Activated naive CD8-positive, alpha-beta T cell treated with anti-CD3 and anti-CD28 coated beads, Interleukin-2, amount 50 U/mL, for 16 hours (primary cell): ENCODE results near the gene MMD.

Source experiments
- DNase-seq: peaks from one replicate; pipeline ENCODE4 v3.0.0-alpha.2; 2020; ENCODE audit warnings: low read depth, low spot score

MMD gene

DNA sequence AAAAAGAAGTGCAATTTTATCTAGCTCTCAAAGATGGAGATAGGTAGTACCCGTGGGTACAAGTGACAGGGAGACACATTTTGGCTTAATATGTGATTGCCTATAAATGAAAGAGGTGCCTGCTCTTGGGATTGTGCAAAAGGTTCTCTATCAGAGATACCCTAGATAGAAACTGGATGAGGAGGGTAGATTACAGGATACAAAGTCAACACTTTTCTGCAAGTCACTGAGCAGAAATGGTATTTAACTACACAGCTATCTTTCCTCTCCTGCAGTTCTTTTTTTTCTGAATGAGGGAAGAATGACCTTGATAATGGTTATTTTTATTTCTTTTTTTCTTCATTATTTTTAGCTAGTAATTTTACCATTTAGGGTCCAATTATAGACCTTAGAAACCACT lies 67.6 kb downstream of the MMD start:
- DNase-seq: no peak

DNA sequence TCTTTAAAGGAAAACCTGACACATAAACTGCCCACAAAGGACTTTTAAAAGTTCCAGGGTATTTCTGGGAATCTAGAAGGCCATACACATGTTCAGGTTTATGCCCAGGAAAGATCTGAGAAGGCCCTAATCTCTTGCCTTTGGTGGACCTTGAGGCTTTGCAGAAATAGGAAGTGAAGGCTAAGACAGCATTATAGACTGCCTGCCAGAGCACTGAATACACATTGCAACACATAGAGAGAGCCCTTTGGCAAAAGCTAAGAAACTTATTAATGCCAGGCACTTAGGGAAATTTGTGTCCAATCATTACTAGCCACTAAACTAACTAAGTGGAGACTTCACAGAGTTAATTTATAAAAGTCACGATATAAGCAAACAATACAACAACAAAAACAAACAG lies 70.4 kb downstream of the MMD start:
- no peak for DNase-seq

DNA sequence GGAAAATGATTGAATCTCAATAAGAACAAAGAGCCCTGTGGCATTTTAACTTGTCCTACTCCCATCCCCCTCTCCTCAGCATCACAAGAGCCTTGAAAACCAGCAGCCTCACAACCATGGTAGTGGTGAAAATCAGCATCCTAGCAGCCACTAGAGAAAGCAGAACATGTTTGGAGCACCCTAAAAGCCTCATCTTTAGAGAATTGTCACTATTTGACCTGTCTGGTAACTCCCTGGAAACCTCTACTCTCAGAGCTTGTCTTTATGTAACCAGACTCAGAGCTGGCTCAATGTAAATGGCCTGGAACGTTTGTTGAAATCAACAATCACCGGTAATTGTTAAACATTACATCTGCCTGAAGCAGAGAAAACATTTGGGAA lies 70.8 kb downstream of the MMD start:
- DNase-seq: no peak

DNA sequence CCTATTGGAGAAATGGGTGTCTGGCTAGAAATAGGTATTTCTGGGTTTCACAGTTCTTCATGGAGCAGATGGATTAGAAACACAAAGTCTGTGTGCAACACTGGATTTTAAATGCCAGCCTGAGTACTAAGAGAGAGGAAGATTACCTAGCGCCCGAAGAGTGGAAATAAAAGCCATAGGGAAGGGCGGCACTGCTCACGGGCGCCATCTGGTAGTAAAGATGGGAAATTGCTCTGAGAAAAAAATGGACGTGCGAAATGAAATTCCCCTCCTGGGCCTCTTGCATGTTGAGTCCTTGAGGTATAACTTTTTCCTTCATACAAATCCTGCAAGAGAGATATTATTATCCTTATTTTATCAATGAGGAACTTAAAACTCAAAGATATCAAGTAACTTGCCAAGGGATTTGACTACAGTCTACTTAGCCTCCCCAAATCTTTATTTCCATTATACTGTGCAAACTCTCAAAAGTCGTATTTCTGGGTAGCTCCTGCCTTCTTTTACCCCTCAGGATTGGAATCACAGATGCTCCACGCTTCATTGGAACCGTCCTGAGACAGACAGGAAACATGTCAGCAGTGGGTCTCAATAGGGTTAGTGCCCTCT lies 72.8 kb downstream of the MMD start:
- DNase-seq: no peak

DNA sequence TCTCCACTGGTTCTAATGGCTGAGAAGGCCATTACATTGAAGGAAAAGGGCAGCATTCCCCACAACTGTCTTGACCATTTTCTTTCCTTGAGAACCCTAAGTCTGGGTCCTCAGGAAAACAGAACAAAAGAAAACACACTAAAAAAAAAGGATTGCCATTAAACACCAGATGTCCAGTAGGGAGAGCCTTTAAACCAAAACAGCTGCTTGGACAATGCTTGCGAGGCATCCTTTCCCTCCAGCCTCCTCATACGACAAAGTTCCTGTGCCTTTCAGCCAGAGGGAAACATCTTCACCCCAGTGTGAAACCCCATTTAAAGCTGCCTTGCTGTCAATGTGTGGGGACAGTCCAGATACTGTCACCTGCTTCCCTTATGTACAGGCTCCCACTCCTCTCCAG lies 74.3 kb downstream of the MMD start:
- no peak for DNase-seq

DNA sequence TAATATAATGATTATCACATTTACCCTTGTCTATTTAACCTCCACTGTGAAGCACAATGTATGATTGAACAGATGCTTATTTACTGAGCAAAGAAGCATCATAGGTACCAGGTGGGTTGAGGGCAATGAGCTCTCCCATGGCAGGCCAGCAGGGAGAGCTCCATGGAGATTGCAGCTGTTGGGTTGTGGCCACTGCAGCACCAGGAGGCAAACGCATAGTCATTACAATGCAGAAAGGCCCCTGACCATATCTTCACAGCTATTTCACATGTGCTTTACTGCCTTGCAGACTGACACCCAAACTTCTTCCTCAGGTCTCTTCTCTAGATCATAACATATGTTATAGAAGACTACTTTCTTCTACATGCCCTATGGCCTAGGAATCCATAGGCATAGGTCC lies 75.0 kb downstream of the MMD start:
- no peak for DNase-seq

DNA sequence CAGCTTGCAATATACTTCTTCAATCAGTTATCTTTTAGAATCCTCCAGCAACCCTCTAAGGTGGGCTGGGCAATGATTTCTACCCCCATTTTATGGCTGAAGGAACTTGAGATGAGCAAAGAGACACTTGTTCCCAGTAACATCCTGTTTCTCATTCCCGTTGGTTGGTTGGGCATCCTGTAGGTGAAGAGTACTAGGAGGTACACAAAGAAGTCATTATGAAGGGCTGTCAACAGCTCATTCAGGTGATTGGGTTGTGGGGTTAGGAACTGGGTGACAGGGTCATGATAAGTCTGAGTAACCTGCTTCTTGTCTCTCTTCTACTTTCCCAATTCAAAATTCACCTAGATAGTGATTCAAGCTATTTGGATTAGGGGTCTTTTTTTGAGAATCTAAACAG lies 76.5 kb downstream of the MMD start:
- no peak for DNase-seq

DNA sequence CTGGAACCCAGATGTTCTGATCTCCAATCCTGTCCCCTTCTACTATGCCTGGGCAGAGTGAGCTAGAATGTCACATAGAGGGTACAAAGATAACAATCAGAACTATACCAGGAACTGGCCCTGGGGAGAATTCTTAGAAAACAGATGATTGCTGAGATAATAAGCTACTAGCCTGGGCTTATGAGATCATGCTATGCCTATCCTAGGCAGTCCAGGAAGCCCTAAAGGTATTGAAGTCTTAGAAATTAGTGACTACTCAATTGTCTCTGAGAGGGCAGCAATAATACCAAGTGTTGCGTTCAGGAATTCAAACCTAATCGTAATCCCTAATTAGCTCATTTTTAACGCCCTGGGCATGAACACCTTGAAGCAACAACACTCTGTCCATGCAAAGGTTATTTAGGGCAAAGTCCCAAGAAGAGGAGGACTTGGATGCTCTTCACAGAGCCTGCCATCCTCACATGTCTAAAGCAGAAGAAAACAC lies 77.1 kb downstream of the MMD start:
- DNase-seq: no peak

DNA sequence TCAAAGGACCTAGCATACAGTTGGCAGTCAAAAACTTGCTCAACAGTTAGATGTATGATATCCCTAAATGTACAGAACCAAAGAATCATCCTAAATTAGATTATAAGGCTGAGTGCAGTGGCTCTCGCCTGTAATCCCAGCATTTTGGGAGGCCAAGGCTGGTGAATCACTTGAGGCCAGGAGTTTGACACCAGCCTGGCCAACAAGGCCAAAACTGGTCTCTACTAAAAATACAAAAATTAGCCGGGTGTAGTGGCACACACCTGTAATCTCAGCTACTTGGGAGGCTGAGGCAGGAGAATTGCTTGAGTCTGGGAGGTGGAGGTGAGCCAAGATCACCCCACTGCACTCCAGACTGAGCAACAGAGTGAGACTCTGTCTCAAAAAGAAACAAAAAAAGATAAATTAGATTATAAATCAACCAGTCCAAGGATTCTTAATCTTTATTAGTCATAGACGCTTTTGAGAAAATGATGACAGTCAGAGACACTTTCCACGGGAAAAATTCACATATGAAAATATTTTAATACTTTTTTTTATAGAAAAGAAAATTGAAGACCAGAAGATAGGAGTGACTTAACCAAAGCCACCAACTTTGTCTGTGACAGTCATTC lies 77.6 kb downstream of the MMD start:
- no peak for DNase-seq

DNA sequence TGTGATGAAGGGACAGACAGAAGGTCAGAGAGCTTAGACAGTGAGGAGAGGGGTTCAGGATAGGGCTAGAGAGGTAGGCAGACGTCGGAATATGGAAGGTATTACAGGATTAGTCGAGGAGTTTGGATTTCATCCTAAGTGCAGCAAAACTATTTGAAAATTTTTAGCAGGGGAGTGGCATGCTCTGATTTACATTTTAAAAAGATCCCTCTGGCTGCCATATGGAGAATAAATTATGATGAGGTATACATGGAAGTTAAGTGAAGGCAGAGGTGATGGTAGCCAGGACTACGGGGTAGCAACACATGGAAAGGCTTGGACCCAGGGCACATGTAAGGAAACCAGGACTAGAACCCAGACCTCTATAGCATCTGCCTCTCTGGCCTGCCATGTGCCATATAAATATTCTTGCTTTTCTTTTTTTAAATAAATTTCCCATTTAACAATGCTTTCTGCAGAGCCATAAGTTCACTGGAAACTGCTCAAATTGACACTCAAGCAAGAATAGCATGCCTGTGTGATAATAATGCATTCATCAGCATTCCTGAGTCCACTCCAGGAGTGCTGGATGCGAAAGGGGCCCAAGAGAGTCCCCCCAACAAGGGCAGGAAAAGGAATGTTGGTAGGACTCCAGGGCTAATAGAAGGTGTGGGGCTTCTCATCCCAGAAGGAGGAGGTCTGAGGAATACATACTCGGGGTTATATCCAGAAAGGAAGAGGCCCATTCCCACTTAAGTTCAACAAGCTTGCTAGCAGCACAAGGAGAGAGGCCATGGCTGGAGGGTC lies 78.6 kb downstream of the MMD start:
- DNase-seq: no peak
